Measurements from ENCODE around the gene POC1A. TPM values are rescaled to one million over a fixed set of nuclear protein-coding genes. Genes with fewer than 3 reads are reported as not detected.

Gene POC1A
- polyA plus RNA-seq, 10 donors: 2.6 to 8.0 (median 4.3) TPM

DNA sequence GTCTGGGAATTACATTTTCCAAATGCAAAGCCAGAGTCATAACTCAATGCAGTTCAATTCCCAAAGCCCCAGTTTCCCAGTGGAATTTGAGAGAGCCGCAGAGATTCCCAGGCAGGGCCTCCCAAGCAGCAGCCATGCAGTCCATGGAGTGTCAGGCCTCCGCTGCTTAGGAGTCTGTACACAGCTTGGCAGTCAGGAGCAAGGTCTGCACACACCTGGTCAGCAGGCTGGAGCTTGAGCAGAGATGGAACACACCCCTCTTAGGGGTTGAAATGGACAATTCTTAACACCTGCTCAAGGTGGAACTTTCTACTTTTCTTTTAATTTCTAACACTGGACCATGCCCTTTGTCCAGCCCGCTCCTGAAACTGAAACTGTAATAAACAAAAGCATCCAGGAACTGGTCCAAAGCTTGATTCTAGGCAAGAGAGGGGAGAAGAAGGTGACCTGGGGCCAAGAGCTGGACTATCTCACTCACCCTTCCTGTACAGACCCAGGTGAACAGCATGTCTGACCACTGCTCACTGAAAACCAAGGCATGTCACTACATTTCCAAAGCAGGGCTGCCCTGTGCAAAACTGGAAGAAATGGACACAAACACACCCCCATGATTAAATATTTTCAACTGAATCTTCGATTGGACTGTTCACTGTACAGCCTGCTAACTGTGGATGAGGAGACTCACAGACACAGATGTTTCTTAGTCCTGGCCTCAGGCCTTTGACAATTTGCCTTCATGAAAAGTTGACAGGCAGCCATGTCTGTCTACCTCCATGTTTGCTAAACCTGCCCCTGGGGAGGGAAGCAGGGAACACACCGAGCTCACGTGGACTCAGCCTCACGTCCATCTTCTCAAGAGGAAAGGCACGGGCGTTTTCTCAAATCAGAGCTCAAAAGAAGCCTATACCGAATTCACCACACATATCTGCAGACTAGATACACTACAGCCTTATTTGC, 49.3 kb downstream of the POC1A start:
- DNase-seq: peak in 1 of 3 donors; percentile 68

DNA sequence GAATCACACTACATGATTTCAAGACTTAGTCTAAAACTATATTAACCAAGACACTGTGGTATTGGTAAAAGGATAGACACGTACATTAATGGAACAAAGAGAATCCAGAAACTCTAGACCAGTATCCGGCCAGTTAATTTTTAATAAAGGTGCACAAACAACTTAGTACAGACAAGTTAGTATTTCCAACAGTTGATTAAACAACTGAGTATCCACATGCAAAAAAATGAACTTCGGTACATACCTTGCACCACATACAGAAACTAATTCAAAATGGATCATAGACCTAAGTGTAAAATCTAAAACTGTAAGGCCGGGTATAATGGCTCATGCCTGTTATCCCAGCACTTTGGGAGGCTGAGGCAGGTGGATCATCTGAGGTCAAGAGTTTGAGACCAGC, 51.3 kb downstream of the POC1A start:
- no peak for DNase-seq

DNA sequence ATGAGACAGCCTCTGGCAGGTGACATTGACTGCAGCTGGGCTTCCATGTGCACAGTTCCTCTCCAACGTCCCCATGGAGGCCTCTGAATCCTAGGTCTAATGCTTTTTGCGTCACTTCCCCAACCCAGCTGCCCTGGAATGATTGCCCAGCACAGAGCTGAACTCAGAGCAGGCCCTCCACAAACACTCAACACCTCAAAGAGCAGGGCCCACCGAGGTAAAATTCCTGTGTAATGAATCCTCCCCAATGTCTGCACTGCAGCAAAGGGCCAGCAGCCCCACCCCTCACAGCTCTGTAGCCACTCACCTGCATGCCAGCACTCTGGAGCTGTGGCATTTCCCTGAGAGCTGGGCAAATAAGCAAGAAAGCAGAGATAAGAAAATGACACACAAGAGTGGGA, 55.2 kb downstream of the POC1A start:
- peak in 1 of 3 donors; percentile 78 for DNase-seq

DNA sequence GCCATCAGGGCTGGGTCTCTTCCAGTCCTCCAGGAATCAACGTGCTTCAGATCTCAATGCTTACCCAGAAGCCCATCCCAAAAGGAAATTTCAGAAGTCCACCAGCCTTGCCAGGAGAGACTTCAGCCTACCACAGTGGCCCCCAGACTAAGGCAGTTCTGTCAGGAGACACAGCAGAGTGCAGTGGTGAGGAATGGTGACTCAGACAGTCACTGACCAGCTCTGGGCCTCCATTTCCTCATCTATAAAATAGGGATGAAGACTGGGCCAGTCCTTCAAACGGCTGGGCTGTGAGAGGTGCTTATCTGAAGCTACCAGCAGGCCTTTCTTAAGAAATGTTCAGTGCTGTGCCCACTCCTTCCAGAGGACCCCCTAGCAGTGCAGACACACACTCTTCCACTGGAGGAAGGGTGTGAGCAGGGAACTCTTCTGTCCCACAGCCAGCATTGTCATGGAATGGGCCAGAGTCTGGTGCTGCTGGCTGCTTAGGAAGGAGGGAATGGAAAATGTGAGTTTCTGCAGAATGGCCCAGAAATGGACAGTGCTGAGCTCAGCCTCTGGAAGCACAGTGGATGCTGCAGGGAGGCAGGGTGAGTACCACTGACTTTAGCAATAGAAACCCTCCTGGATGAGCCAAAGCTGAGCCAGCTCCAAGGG, 56.2 kb downstream of the POC1A start:
- peak in 2 of 3 donors; percentile 65 to 72 for DNase-seq

DNA sequence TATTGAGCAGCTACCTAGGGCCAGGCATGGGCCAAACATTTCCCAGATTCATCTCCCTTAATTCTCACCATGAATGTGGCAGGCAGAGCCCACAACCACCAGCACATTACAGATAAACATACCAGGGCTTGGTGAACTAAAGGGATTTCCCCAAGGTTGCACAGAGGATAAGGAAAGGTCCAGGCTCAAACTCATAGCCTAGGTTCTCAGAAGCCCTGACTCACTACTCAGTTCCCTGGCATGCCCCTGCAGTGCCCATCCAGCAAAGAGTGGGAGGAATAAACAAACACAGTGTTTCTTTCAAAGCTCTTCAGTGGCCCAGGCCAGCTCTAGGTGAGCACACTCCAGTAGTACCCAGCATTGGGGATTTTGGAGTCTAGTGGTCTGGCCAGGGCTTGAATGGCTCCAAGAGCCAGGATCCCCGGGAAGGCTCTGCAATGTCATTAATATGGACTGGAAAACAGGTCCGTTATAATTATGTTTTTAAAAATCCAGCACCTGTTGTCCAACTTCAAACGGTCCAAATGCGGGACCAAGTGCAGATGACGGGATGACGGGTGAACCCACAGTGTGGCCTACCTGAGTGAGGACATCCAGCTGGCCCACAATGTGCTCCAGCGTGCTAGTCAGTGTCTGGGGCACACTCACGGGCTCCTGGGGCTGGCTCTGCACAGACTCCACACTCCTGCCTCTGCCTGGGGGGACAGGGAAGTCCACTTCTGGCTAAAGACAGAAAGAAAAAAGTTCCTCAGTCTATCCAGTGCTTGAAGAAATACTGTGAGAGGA, 58.0 kb downstream of the POC1A start:
- DNase-seq: no peak

DNA sequence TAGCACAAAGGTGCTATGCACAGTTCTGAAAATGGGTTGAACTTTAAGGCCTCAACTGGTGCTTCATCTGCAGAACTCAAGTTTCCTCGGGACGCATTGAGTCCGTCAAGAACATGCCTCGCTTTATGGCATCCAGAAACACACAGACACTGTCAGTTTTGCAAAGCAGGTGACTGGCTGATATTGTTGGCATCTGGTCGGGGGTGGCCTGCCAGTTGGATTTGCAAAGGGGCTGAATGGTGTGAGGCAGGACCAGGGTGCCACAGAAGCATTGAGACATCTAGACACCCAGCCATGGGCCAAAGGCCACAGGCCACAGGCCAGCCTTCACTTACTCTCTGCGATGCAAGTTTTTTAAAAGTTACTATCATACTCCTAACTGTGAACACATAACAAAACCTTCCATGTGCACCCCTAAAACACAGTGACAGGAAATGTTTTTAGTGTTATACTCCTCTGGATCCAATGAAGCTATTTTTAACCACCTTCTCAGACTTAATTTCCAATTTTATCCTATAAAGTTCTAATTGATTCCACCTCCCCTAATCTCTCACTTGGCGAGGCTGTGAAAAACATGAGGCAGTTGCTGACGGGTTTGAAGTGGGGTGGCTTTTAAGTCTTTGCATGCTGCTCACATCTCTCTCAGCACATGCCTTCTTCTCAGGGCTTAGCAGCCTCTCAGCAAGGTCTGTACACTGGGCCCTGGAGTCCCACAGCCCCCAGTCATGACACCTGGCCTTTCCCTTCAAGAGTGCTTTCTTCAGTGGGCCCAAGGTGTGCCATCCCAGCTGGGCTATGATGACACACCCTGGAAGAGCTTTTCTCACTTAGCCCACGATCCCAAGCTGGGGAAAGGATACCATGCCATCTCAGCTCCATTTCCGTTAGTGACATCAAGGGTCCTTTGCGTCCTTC, 59.4 kb downstream of the POC1A start:
- DNase-seq: no peak

DNA sequence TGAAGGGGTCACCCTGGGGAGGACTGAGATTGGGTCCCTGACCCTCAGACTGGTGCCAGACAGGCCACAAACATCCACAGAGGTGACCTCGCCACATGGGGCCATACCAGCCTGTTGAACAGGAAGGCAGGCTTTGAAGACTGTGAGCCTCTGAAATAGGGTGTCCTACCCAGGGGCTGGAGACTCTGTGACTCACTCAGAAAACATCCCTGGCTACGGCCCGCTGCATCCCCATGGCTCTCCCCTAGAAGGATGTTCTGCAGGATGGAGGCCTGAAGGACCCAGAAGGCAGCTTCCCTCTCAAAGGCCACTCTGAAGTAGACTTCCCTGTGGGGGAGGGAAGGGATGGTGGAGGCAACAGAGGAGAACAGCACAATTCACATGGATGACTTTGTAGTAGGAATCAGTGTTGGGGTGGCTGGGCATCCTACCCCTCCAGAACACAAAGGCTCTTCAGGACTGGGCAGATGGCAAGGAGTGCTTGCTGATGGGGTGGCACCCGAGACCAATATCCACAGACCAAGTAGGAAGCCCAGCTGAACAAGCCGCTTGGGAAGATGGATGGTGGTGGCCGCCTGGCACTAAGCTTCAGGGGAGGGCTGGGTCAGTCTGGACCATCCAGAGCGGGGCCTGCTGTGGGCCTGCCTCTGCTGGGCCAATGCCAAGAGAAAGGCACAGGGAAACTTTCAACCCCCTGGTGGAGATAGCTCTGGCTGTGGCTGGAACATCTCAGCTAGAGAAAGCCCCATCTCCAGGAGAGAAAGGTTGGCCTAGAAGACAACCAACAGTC, 60.3 kb downstream of the POC1A start:
- no peak for DNase-seq

DNA sequence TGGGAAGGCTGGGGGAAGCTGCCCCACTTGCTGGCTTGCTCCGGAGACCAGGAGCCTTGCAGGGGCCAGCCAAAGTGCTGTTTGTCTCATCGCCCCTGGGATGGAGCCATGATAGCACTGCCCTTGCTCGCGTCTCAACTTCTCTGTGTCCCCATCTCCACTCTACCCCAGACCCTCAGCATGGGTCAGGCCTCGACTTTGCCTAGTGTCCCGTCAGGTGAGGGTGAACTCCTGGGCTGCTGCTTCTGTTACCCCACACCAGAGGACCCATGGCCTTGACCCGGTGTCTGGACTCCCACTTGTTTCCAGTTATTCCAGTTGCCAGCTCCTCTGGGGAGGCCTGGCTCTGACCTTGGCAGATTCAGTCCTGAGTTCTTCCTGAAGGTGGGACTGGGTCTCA, 61.3 kb downstream of the POC1A start:
- DNase-seq: no peak

DNA sequence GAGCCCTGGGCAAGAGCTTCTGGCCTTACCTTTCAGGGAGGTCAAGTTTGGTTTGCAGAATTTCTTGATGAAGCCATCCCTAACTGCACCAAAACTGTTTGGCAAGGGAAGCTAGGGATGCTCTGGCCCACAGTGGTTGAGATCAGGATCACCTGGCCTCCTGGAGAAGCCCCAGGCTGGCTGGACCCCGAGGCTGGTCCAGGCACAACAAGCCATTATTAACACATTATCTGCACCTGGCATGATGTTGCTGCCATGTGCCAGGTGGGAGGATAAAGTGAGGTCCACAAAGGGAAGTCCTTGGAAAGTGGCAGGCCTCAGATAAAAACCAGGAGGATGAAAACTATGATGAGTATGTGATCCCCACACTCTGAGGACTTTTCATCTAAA, 62.0 kb downstream of the POC1A start:
- DNase-seq: no peak

DNA sequence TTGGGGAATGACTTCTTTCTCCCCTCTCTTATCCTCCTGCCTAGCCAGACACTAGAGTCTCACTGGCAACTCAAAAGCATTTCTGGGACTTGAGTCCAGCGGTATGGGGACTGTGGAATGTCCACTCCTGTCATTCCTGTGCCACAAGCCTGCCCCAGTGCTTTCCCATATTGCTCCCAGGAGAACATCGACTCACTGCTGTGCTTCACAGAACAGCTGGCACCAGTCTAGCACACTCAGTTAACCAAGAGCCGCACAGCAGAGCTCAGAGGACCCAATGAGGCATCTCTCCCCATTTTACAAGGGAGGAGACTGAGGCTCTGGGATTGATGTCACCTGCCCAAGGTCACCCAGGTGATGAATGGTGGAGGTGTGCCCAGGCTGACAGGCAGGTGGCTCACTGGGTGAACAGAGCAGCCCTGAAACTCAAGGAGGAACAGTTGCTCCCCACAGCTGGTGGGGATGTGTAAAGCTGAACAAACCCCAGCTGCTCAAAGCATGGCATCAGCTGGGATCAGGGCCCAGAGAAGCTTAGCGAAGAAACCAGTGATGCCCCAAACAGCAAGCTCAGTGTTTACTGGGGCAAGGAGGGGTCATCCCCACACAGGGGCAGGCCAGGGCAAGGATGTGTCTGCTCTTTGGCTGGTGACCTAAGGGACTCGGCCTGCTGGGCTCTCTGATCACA, 62.5 kb downstream of the POC1A start:
- DNase-seq: peak in 1 of 3 donors; percentile 74

DNA sequence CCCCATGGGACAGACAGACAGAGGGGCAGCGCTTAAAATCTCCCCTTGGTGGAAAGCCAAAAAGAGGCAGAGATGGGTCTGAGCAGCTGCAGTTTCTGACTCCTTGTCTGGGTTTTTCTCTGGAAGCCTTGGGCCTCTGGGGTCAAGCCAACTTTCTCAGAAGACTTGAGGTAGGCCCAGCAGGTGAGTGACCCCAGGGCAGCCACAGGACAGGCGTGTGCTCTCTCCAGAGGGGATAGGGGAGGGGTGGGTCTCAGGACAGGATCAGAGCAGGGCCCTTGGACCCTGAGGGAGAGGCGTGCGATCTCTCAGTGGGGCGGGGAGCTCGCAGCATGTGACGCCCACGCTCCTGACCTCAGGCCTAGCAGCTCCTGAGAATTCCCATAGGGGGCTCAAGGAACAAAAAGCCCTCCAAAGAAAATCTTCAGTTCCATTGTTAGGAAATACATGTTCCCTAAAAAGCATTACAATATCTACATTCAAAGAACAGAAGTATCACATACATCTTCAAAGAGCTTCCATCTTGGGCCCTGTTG, 63.2 kb downstream of the POC1A start:
- DNase-seq: no peak

DNA sequence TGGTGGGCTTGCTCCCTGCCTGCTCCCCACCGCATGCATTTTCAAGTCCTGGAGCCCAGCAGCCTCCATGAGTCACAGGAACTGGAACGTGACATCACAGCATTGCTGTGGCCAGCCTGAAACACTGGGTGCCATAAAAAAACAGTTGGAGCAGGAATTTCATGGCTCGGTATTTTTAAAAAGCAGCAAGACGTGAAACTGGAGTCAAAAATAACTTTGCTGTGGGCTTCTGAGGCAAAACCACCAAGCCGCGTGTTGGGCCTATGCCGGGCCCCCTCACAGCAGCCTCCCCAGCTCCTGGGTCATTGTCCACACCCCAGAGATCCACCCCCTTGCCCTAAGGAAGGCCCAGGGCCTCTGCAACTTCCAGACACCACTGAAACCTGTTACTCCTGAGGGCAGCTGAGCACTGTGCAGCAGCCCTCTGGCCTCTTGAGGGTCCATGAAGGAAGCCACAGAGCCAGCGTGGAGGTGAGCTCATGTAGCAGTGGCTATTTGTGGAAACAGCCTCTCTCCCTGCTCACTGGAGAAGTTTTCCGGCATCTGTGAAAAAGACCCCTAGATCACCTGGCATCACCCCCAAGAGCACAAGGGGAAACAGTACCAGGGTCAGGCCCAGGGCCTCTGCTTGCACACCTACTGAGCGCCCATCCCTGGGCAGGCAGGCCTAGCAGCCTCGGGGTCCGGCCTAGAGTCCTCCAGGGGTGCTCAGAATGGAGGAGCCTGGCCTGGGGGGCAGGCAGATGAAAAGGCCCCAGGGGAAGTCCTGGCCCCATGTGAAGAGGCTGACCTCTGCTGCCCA, 63.9 kb downstream of the POC1A start:
- peak in 2 of 3 donors; percentile 84 to 86 for DNase-seq

DNA sequence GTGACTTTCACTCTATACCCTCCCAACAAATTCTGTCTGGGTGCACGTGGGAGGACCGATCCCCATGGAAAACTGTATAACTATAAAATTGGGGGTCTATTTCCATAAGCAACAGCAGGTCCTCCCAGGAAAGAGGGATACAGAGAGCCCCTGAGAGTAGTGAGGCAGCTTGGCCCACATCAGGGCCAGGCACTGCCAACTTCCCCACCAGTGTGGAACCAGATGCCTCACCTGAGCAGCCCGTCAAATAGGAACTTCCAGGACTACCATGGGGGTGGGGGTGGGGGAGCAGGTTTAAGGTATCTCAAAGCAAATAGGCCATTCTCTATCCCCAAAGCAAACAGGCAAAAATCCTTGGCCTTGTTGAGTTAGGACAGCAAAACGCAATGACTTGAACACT, 64.5 kb downstream of the POC1A start:
- no peak for DNase-seq

DNA sequence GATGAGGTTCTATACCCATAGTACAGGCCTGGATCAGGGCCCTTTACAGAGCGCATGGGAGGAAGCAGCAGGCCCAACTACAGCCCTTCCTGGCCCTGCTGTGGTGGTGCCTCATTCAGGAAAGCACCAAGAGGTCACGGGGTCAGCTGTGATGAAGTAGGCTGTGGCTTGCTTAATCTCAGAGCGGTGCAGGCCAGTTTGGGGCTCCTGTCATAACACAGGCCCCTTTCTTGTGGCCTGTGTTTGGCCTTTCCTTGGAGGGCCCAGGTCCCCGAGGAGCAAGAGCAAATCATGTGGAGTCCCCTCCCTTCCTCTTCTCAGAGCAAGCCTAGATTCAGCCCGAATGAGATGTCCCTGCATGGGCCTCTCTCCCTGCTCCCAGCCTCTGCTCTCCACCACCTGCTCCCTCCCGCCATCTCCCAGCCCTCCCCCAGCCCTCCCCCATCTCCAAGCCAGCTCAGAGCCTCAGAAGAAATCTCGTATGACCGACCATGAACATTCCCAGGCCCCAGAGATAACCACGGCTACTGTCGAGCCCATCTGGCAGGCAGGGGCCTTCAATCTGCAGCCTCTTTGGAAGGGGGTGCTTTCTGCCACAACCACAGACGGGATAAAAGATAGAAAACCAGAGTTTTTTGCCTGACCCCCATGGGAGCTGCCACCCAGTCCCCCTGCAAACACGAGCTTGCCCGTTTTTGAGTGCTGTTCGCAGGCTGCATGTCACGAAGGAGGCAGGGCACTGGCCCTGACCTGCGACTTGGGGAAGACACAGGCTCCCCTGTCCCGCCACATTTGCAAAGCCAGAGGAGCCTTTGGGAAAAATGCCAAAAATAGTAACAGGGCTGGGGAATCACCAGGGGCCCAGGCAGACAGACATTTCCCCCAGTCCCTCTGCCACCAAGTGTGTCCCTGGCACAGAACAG, 65.5 kb downstream of the POC1A start:
- DNase-seq: peak in 1 of 3 donors; percentile 81

DNA sequence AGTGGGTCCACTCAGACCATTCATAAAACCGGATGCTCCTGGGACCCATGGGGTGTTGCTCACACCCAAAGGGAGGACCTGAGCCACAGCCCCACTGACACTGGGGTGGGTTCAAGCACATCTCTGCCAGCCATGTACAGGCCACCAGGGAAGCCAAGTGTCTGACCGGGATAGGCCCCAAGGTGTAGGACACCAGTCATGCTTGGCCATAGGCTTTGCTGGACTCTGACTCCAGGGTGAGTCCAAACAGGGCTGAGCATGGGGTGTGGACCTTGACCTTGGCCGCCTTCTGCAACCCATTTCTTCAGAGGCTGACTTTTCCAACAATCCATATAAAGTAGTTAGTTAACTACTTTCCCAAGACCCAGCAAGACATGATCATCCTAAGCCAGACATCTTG, 66.5 kb downstream of the POC1A start:
- DNase-seq: no peak

DNA sequence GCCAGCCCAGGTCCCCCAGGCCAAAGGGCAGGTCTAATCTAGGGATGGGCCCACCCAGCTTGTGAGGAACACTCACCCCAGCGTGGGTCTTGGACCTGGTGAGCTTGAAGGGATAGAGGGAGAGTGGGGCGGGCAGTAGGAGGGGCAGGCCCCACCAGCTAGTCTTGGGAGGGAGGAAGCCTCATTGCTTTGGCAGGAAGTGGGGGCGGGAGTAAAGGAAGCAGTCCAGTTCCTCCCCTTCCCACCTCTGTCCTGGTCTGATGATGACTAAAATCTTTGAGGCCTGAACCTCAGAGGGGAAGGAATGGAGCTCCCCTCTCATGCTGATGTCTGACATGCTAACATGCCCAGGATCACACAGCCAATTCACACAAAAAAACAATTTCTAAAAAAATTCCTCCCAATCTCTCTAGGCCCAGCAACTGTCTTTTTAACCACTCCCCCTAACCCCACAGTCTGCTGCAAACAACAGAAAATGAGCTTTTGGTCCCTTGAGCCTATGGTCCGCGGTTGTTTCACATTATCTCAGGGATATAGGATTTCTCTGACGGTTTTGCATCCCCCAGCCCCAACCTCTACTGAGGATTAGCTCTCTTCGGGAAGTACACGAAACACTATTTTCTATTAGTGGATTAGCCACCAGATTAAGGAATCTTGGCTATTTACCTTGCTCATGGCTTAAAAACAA, 67.1 kb downstream of the POC1A start:
- peak in 1 of 3 donors; percentile 79 for DNase-seq

DNA sequence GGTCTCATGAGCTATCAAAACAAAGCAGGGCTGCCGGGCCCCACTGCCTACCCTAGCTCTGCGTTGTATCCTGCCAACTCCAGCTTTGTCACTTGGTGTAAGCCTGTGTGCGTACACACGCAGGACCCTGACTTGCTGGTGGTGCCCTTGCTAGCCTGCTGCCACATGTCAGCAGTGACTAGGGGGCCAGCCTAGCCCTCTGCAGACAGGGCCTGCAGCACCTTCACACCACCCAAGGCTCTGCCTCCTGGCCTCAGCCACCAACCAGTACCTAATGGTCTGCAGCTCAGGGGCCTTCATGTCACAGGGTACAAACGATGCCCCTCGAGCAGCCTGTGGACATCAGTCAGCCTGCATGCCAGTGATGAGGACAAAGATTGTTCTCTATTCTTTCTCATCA, 67.8 kb downstream of the POC1A start:
- DNase-seq: no peak

Measured in muscle of back (tissue), 11 donors.